ENCODE results near the gene FGFR2. TPM values are rescaled to one million over a fixed set of nuclear protein-coding genes. Genes with fewer than 3 reads are reported as not detected.

The FGFR2 gene
- total and polyA plus RNA-seq, 11 donors: 0.13 to 4.1 (median 0.35) TPM; not detected in 1

- intact Hi-C loops (cut with DNase I): no loop called here
Observed at GRCh38 chr10:121453160-121453559, 145.1 kb downstream of the FGFR2 start.

DNA sequence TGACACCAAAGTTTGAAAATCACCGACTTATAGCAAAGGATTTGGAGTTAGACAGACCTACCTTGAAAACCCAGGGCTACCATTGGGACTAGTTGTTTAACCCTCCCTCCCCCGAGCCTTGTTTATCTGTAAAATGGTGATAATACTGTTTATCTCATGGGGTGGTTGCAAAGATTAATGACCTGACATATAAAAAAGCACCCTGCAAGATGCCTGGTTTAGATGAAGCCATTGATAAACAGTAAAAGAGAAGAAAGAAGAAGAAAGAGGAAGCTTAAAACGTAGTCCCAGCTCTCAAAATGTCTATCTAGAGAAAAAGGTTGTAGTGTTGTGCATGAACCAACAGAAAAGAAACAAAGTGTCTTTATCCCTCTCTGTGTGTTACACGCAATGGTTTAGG is 145.7 kb downstream of the FGFR2 start:
- no peak overlapping the region for H3K27ac ChIP-seq
- H3K4me1 ChIP-seq: no peaks in the 10 kb centered on the region
- TF ChIP-seq POLR2A (IDR thresholded peaks at IDR 0.05): no peak
- ATAC-seq (no peak), DNase-seq (no peak)
- no peaks in the 10 kb centered on the region for H3K9me3 ChIP-seq
- no peaks in the 10 kb centered on the region for H3K36me3 ChIP-seq
- 50 to 61% (median 56%) methylated on average over 4 of the region's 4 CpGs for WGBS, 4 donors
- H3K27me3 ChIP-seq: peaks cover 0 to 9% (median 0%) of the 10 kb centered on the region in 9 donors
- intact Hi-C loops (cut with DNase I): no loop called here
- H3K4me3 ChIP-seq: no peak overlapping the region

More at GRCh38 chr10:121453160-121453559, 145.1 kb downstream of the FGFR2 start:
- no peak for ATAC-seq
- 76 to 87% (median 84%) methylated on average over 3 of the region's 3 CpGs for WGBS, 4 donors
- H3K27ac ChIP-seq: no peak overlapping the region
- no peak for DNase-seq
- no peaks in the 10 kb centered on the region for H3K4me1 ChIP-seq
- no peak overlapping the region for H3K4me3 ChIP-seq
- TF ChIP-seq, protein P1, sequence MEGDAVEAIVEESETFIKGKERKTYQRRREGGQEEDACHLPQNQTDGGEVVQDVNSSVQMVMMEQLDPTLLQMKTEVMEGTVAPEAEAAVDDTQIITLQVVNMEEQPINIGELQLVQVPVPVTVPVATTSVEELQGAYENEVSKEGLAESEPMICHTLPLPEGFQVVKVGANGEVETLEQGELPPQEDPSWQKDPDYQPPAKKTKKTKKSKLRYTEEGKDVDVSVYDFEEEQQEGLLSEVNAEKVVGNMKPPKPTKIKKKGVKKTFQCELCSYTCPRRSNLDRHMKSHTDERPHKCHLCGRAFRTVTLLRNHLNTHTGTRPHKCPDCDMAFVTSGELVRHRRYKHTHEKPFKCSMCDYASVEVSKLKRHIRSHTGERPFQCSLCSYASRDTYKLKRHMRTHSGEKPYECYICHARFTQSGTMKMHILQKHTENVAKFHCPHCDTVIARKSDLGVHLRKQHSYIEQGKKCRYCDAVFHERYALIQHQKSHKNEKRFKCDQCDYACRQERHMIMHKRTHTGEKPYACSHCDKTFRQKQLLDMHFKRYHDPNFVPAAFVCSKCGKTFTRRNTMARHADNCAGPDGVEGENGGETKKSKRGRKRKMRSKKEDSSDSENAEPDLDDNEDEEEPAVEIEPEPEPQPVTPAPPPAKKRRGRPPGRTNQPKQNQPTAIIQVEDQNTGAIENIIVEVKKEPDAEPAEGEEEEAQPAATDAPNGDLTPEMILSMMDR (IDR thresholded peaks at IDR 0.05): no peak
- TF ChIP-seq POLR2A (IDR thresholded peaks at IDR 0.05): no peak
- H3K9me3 ChIP-seq: no peaks in the 10 kb centered on the region
- no peaks in the 10 kb centered on the region for H3K36me3 ChIP-seq
- peaks cover 0 to 9% (median 0%) of the 10 kb centered on the region in 9 donors for H3K27me3 ChIP-seq

DNA sequence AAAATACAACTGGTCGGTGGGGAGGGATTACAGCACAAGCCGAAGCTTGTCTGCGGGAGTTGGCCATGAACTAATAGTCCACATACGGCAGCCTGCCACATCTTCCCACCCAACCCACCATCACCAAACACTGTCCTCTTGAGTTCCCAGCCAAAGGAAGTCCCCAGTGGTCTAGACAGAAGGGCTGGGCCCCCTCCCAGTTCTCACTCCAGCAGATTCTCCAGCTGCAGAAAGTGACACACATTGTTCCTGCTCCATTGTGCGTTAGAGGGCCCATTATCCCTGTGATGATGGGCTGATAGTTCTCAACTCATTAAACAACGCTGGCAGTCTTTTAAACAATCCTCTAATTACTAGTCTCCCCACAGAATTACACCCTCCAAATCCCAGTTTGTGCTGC is 148.0 kb downstream of the FGFR2 start:
- H3K36me3 ChIP-seq: no peaks in the 10 kb centered on the region
- no peaks in the 10 kb centered on the region for H3K4me1 ChIP-seq
- no peak for TF ChIP-seq POLR2A (IDR thresholded peaks at IDR 0.05)
- TF ChIP-seq, protein P1 (IDR thresholded peaks at IDR 0.05): no peak
- H3K27me3 ChIP-seq: peaks cover 0 to 6% (median 0%) of the 10 kb centered on the region in 9 donors
- no peak overlapping the region for H3K4me3 ChIP-seq
- 71 to 80% (median 78%) methylated on average over 6 of the region's 6 CpGs for WGBS, 4 donors
- H3K27ac ChIP-seq: no peak overlapping the region
- DNase-seq (no peak), ATAC-seq (no peak)
- H3K9me3 ChIP-seq: no peaks in the 10 kb centered on the region
- intact Hi-C loops (cut with DNase I): no loop called here

- H3K4me3 ChIP-seq: no peak overlapping the region
- TF ChIP-seq, protein P1 (IDR thresholded peaks at IDR 0.05): no peak
- TF ChIP-seq POLR2A (IDR thresholded peaks at IDR 0.05): no peak
- H3K4me1 ChIP-seq: no peaks in the 10 kb centered on the region
- DNase-seq (no peak), ATAC-seq (no peak)
- intact Hi-C loops (cut with DNase I): no loop called here
- peaks cover 0 to 6% (median 0%) of the 10 kb centered on the region in 9 donors for H3K27me3 ChIP-seq
- H3K9me3 ChIP-seq: no peaks in the 10 kb centered on the region
- H3K36me3 ChIP-seq: no peaks in the 10 kb centered on the region
- no peak overlapping the region for H3K27ac ChIP-seq
- 68 to 75% (median 71%) methylated on average over 4 of the region's 4 CpGs for WGBS, 4 donors
Observed at GRCh38 chr10:121449482-121449924, 148.7 kb downstream of the FGFR2 start.

Data from heart left ventricle (tissue), 16 donors.